ENCODE measurements around the gene IFT27.

The IFT27 gene

DNA sequence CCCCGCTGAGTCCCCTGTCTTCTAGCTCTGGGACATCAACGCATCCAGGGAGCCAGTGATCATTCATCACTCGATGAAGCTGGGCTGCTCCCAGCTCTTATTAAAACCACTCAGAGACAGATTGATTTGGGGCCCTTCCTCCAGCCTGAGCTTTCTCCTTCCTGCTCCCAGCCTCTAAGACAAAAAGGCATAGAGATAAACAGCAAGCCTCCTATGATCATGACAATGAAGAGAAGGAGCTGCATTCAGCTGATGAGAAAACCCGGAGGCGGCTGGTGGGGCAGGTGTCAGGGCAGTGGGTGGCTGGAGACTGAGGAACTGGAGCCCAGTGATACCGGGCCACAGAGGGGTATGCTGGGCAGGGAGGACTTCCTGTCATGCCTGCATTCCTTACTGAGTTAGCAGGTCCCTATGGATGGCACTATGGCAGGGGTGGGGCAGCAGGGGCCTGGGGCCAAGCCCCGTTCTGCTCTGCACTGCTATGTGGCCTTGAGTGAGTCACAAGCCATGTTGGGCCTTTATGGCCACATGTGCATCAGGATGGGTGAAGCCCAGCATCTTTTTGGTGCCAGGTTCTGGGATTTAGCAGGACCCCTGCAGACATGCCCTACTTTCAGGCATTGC, 20.7 kb upstream of the IFT27 start:
- DNase-seq, result no peak

DNA sequence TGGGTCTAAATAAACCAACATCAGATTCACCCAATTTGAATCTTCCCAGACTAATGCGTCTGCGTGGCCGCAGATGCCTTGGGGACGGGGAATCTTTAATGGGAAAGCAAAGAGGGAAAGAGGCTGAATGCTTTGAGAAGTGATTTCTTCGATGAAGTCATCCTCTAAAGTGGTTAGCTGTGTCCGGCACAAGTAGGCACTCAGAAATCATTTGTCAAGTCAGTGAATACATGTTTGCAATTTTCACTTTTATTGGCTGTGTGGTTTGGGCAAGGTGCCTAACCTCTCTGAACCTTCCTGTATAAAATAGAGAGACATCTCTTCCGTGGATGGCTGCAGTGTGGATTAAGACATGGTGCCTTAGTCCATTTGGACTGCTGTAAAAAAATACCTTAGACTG, 19.7 kb upstream of the IFT27 start:
- DNase-seq, result no peak

DNA sequence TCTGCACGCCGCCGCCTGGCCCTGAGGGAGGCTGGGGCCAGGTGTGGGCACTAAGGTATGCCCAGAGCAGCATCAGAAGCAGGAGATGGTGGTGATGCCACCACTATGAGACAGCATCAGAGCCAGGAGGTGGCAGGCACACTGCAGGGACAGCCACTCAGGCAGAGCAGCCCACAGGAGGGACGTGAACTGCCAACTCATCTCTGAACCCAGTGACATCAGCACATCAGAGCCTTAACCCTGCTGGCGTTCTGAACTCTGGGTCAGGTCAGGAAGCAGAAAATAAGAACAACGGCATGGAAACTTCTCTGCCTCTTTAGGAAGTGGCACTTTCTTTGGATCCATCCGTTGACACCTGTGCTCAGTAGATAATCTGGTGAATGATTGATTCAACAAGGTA, 14.7 kb upstream of the IFT27 start:
- no peak for DNase-seq

DNA sequence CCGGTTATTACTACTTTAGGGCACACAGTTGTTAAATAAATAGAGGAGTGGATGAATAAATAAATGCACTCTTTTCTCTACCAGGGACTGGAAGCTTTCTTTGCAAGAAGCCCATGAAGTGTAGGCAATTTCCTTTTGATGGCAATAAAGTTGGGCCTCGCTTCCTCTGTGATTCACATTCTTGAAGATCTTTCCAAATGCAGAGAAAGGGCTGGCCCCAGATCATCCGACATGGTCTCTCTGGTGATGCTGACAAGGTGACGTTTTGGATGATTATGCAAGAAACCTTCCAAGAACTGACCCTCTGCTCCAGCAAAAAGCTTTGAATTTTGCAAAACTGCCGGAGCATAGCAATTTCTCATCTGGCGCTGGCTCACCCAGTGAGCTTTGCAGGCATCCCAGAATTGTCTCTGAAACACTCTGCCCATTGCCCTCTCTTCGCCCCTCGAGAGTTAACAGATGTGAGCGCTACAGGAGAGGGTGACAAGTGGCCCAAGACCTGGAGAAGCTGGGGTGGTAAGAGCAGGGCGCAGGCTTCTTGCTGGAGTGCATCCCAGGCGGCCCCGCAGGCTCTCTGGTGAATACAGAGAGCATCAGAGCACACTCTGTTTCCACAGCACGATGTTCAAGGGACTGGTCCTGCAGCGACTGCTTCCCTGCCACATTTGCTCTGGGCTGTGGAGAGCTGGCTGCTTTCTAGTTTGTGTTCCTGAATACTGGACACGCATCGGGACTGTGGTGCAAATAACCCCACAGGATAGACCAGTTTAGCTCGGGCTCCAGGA, 11.5 kb upstream of the IFT27 start:
- DNase-seq, result no peak

DNA sequence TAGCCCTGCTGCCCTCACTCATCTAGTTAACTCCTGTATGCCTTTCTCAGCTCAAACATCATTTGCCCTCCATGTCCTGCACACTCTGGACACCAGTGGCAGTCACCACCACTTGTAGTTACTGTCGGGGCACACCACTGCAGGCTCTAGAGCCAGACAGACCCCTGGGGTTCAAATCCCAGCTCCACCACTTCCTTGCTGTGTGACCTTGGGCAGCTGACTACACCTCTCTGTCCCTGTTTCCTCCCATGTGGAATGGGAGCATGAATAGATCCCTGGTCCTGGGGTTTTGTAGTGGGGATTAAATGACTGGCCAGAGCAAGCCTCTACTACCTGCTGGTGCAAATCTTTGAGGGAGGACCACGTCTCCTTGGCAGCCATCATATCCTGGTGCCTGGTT, 7.8 kb upstream of the IFT27 start:
- DNase-seq, result no peak

DNA sequence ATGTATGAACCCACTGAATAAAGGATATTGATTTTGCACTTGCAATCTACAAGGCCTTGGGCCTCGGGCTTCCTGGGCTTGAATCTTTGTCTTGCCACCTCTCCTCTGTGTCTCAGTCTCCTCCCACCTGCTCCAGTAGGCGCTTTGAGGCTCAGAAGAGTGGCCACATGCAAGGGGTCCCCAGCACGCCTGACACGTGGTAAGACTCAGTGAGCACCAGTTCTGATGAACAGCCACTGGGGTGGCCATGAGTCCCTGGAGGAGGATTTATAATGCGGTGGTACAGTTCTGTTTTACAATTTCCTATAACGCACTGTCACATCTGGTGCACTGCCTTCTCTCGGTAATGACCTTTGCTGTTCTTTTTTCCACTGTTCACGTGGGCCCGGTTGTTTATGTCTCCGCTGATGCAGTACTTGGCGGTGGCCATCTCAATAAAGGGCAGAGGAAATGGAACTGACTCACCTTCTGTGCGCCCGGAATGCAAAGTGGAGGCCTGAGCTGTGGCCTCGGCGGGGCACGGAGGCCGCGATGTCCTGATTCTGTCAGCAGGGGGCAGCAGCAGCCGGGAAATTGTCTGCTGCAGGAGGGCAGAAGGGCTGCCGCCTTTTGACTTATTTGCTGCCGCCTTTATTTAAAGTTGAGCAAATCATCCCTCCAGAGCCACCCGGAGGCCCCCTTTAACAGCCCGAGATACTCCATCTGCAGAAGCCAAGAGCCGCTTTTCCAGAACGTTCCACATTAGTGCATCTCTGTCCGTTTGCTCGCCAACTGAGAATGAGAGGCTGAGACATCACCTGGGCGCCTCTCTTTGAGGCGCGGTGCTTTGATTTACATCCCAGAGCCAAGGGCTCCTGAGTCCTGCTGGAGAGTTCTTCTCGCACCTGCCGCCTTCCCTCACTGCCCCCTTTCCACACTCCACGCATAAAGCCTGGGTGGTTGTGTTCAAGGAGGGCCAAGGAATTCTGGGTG, 6.0 kb upstream of the IFT27 start:
- DNase-seq, result peak; percentile 69

DNA sequence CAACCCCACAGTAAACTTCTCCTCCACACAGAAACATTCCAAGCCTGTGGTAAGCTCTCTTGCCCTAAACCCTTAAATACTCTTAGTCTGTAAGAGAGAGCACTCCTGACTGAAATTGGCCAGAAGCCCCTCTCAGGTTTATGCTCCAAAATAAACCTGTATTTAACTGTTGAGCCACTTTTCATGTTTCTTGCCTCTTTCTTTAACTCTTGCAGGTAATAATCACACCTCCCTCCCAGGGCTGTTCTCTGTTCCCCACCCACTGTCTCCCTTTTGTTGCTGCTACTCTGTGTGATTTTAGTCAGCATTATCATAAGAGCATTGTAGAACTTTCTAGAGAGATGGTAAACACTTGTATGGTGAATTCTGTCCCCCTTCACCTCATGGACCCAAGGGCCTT, 2.1 kb upstream of the IFT27 start:
- no peak for DNase-seq

DNA sequence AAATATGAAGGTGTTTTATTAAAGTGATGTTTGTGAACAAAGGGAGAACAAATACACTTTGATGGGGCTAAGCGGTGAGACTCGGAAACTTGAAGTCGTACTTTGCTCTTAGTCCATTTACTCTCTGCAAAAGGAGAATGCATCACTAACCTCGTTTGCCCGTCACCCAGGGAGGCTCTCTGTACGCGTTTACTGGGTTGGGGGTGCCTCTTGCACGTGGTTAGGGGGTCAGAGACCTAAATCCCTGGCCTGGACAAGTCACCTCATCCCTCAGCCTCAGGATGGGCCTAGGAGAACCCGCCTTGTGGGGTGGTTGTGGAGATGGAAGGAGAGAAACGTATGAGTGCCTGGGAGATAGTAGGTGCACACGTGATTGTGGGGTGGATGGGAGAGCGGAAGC, 803 bp upstream of the IFT27 start:
- DNase-seq, result no peak

DNA sequence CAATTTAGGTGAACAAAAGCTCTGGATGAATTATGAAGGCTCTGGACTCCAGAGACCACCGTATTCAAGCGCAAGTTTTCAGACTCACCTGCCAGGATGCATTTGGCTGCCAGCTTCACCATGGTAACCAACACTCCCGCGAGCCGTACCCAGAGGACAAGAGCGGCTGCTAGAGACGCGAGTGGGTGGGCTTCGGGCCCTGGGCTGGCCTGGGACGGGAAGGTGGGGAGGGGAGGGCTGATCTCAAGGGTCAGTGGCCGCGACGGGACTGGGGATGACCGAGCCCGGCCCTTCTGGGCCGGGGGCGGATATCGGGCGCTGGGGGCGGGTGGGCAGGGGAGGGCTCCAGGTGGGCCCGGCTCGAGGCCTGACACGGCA, 344 bp downstream of the IFT27 start:
- peak; percentile 12 for DNase-seq

DNA sequence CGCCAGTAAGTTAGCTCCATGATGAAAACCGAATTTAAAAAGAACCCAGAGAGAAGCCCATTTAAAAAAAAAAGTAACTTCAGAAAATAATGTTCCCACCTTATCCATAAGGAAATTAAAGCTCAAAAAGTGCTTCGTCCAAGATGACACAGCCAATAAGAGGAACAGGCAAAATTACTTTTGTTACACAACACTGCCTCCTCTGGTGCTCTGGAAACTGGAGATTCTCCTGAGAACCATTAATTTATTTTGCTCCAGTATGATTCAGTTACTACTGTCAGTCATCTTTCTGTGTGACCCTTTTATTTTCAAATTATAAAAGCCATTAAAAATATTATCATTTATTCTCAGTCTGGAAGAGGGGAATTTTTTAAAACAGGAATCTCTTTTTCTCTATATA, 2.0 kb downstream of the IFT27 start:
- peak; percentile 31 for DNase-seq

DNA sequence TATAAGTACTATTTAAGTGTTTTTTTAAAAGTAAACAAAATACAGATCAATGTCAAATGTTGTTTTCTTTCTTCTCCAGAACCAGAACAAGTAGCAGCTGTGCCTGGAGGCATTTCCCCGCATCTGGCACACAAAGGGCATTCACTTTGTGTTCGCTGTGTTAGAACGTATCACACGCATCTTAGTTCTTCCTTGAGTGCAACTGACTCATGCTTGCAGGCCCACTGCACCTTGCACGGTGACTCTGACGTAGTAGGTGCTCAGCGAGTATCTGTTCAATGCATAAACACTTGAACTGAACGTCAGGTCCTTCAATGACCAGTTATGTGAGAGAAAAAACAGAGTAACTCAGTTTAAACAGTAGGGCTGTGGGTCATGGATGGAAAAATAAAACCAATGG, 3.5 kb downstream of the IFT27 start:
- no peak for DNase-seq

DNA sequence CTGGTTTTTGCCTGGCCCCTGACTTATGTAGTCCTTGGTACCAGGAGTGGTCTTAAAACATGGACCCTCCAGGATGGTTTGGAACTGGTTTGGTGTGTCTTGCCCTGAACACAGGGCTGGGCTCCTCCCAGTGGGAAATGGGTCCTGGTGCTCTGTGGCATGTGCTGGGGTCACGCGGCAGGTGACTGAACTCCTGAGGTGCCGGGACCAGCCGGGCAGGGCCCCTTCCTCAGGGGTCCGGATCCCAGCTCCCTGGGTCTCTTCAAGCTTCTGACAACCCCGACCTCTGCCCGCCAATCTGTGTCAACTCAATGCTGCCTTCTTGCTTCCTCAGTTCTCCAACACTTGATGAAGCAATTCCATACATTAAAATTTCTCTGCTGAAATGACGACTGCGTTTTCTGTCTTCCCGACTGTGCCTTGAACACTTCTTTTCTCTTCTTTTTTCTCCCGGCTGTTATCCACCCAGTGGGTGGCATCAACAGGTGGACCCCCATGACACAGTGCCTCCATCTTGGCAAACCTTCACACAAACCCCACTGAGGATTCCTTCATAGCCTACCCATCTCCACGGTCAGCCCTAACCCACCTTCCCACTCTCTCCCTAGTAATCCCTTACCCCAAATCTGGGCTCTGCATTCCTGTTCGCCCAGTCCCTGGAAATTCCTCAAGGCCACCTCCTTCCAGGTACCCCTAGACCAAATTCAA, 4.4 kb downstream of the IFT27 start:
- DNase-seq, result no peak

DNA sequence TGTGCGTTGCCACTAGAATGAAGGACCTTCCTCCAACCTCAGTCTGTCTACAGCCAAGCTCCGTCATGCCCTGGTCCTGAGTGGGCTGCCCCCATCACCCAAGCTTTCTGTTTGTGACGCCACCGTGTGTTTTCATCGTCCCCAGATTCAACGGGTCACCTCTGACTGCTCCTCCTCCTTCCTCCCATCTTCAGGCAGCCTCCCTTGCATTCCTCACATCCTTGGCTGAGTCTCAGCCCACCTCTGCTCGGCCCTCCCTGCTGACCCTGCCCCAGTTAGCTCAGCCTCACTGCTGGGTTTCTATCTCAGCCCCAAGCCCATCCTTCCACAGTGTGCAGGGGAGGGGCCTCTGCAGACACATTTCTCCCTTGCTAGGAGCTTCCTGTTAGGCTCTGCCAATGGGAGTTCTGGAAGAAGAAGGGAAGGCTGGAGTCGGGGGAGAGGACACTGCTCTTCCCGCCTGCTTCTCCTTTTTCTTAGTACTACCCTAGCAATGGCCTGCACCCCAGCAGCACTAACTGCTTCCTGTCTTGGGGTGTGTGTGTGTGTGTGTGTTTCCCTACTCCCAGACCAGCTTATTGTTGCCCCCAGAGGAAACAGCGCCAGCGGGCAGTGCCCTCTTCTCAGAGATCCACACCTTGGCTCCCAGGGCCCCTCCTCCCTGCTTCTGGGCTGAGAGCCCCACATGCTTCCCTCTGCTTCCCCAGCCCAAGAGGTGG, 5.2 kb downstream of the IFT27 start:
- no peak for DNase-seq

DNA sequence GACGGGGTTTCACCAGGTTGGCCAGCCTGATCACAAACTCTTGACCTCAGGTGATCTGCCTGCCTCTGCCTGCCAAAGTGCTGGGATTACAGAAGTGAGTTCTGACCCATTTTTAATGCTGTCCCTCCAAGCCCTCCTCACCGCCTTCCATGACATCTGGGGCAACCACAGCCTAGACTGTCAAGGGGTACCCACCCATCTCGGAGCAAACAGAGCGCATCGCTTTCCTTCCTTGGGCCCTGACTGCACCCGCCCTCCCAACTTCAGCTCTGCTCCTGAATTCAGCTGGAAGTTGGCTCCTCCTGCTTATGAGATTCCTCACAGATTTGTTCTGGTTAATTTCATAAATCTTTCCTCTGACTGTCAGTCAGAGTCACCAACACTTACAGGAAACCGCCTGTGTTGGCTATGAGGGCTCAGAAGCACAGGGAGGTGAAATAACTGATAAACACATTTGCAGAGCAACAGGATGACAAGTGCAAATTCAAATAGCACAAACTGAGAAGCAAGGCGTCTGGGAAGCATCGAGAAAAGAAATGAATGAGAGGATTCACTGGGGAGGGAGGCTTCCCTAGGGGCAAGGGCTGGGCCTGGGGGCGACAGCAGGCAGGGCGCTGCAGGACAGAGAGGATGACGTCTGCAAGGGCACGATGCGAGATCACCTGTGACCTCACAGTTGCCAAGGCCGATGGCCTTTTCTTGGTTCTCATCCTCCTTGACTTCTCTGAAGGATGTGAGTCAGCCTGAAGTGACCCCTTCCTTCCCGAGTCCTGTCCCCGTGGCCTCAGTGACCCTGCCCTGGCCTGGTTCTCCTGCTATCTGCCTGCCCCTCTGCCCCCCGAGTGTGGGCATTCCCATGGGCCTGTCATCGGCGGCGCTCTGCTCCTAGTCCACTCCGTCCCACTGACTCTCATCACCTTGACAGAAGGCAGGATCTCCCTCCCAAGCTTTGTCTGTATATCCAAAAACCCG, 6.1 kb downstream of the IFT27 start:
- DNase-seq, result no peak

DNA sequence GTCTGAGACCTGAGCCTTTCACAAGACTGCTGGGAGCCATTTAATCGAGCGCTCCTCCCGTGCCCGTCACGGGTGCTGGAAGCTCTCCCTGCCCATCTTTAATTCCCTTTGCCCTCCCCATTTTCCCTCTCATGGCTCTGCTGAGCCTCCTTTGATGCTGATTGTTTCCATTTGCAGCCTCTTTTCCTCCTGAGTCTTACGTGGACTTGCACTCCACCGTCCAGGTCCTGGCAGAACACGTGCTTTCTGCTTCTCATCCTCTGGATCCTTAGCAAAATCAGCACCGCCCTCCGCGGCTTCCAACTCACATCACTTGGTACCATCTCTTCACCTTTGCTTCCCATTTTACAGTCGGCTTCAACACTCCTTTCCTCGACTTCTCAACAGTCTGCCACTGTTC, 7.3 kb downstream of the IFT27 start:
- DNase-seq, result no peak

DNA sequence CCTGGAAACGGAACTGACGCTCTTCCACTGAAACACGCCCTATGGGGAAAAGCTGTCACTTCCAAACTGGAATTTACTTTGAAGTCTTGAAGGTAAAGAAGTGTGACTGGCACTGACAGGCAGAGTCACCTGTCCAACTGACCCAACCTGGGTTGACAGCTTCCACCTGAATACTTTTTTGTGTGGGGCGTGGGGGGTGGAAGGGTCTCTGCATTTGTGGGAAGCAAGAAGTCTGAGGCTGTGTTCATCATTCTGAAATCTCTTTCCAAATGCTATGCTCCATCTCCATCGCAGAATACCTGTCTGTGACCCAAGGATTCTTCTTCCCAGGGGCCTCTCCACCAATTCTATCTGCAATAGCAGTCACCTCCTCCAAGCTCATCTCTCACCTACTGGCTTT, 7.8 kb downstream of the IFT27 start:
- no peak for DNase-seq

DNA sequence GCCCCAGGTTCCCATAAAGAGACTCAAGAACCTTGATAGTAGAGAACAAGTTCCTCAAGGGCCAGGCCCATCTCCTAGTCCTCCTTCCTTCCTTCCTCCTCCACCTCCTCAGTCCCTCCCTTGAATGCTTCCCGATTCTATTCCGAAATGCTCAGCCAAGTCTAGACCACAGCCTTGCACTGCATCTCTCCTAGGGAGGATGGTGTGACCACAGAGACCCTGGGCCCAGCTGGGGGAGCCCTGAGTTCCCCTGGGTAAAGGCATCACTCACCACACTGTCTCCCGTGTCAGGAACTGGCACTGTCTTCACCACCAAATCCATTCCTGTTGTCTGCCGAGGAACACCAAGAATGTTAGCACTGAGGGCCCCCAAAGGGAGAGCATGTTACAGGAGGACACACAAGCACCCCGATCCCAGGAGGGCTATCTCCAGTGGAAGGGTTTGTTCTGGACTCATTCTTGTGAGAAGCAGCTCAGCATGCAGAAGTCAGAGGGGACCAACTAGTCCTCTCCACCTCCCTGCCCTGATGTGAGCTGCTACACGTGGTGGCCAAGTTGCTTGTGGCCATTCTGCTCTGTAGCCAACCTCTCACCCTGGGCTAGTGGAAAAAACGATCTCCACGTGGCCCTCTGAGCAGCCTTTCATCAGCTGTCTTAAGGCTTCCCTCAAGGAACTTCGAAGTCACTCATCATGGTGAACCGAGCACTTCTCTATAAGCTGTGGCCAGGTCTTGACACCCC, 8.7 kb downstream of the IFT27 start:
- no peak for DNase-seq

DNA sequence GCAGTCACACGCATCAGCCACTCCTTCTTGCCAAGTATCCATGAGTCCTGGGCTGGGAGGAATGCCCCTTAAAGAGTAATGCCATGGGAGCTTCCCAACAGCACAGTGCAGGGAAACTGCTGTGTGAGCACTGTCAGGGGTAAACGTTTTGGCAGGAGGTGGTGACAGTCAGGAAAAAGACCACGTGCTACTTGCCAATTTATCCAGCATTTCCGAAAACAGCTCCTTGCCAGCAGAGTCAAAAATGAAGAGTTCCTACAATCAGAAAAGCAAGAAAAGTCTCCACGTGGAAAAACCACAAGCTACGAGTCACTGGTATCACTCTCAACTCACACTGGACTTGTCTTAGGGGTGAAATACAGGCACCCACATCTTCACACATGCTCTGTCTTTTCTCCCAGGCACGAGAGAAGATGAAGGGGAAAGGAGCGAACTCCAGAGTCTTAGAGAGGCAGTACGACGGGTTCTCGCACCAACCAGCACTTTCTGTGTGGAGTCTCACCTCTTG, 9.9 kb downstream of the IFT27 start:
- no peak for DNase-seq

DNA sequence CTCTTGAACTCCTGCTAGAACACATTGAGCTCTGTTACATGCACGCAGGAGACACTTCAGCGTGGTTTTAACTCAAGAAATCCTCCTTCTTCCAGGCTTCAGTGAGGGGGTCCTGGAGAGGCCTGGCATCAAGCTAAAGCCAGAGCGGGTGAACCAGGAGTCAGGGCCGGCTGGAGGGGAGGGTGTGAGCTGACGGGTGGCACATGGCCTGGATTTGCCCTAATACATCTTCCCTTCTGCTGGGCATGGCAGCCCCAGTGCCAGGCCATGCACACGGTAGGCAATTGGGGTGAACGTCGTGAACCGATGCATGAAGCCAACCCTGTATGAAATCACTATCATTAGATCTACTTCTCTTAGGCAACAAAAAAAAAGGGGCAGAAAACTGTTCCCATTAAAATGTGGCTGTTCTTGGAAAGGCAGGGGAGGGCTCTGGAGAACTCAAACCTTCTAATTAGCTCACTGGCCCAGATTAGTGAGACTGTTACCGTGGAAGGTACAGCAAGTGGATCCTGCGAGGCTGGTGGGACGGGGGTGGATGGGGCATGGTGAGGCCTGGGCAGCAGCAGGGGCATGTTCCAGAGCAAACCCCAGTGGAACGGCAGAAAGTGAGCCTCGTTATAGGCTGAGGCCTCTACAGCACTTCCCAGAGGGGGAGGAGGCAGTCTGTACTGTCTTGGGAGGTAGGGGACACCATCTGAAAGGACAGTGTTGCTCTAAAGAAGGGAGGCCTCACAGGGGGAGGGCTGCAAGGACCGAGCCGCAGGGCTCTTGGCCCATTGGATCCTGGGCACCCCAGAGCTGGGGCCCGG, 10.6 kb downstream of the IFT27 start:
- no peak for DNase-seq

Measured in NCI-H2171 treated with DMSO at 0.1 percent for 48 hours (cell line).